Trophoblast cell (in vitro differentiated cells and primary cell): ENCODE results near the gene PBRM1.

Source experiments
- DNase-seq, 2 donors: peaks; one replicate each; pipeline ENCODE4 v3.0.0-alpha.2; 2016
- H2AFZ ChIP-seq: 2 replicates; pipeline ENCODE4 v1.6.1; 2013; ENCODE audit warnings: low read length, moderate library complexity, mild to moderate bottlenecking; ENCODE audit not compliant: insufficient read depth, poor library complexity
- H2AK5ac ChIP-seq: 2 replicates; pipeline ENCODE4 v1.6.1; 2013; ENCODE audit warnings: mild to moderate bottlenecking, low read length
- H2BK120ac ChIP-seq: 2 replicates; pipeline ENCODE4 v1.6.1; 2013; ENCODE audit warnings: low read length, mild to moderate bottlenecking, moderate library complexity; ENCODE audit not compliant: insufficient read depth, poor library complexity
- H2BK12ac ChIP-seq: 2 replicates; pipeline ENCODE4 v1.6.1; 2013; ENCODE audit warnings: mild to moderate bottlenecking, low read length, moderate library complexity
- H2BK5ac ChIP-seq: 2 replicates; pipeline ENCODE4 v1.6.1; 2013; ENCODE audit warnings: low read length, low read depth, moderate library complexity, mild to moderate bottlenecking; ENCODE audit not compliant: poor library complexity
- H3K14ac ChIP-seq: 2 replicates; pipeline ENCODE4 v1.6.1; 2013; ENCODE audit warnings: mild to moderate bottlenecking, low read length
- H3K18ac ChIP-seq: 2 replicates; pipeline ENCODE4 v1.6.1; 2013; ENCODE audit warnings: mild to moderate bottlenecking, low read length
- H3K23ac ChIP-seq: 2 replicates; pipeline ENCODE4 v1.6.1; 2013; ENCODE audit warnings: low read length
- H3K27ac ChIP-seq: 2 replicates; pipeline ENCODE4 v1.5.1; 2013; ENCODE audit warnings: low read depth, mild to moderate bottlenecking, inconsistent platforms, low read length, moderate library complexity
- H3K27me3 ChIP-seq: 2 replicates; pipeline ENCODE4 v1.6.1; 2013; ENCODE audit warnings: inconsistent platforms, mild to moderate bottlenecking, low read length, moderate library complexity; ENCODE audit not compliant: insufficient read depth
- H3K36me3 ChIP-seq, 2 experiments: 1 replicate in 1 of 2; 2 replicates in 1 of 2; pipeline ENCODE4 v1.6.1; 2013; ENCODE audit warnings: low read length in 2 of 2, mild to moderate bottlenecking in 2 of 2, moderate library complexity in 1 of 2; ENCODE audit not compliant: insufficient read depth in 2 of 2, control insufficient read depth in 1 of 2
- H3K4ac ChIP-seq: 2 replicates; pipeline ENCODE4 v1.6.1; 2013; ENCODE audit warnings: low read depth, mild to moderate bottlenecking, low read length, moderate library complexity
- H3K4me1 ChIP-seq, 2 experiments: 1 replicate in 1 of 2; 2 replicates in 1 of 2; pipeline ENCODE4 v1.6.1; 2013; ENCODE audit warnings: low read length in 2 of 2, mild to moderate bottlenecking in 2 of 2, moderate library complexity in 1 of 2; ENCODE audit not compliant: insufficient read depth in 2 of 2, control insufficient read depth in 1 of 2
- H3K4me2 ChIP-seq: 2 replicates; pipeline ENCODE4 v1.6.1; 2013; ENCODE audit warnings: inconsistent platforms, mild to moderate bottlenecking, low read length, moderate library complexity
- H3K4me3 ChIP-seq: 2 replicates; pipeline ENCODE4 v1.5.1; 2013; ENCODE audit warnings: mild to moderate bottlenecking, low read depth, low read length, inconsistent platforms
- H3K79me1 ChIP-seq: one replicate; pipeline ENCODE4 v1.6.1; 2013; ENCODE audit warnings: low read length
- H3K79me2 ChIP-seq: 2 replicates; pipeline ENCODE4 v1.6.1; 2013; ENCODE audit warnings: low read length, mild to moderate bottlenecking; ENCODE audit not compliant: control insufficient read depth, insufficient read depth, poor library complexity
- H3K9ac ChIP-seq: 2 replicates; pipeline ENCODE4 v1.6.1; 2013; ENCODE audit warnings: mild to moderate bottlenecking, low read length
- H3K9me3 ChIP-seq: 2 replicates; pipeline ENCODE4 v1.6.1; 2013; ENCODE audit warnings: low read depth, mild to moderate bottlenecking, control low read depth, inconsistent platforms, low read length; ENCODE audit not compliant: insufficient read depth
- H4K12ac ChIP-seq: 2 replicates; pipeline ENCODE4 v1.6.1; 2013; ENCODE audit warnings: low read depth, mild to moderate bottlenecking, low read length, moderate library complexity
- H4K8ac ChIP-seq: 2 replicates; pipeline ENCODE4 v1.6.1; 2013; ENCODE audit warnings: low read depth, mild to moderate bottlenecking, low read length, moderate library complexity
- H4K91ac ChIP-seq: one replicate; pipeline ENCODE4 v1.6.1; 2013; ENCODE audit warnings: low read depth, mild to moderate bottlenecking, low read length, moderate library complexity
- WGBS: extraction: QIAGEN DNeasy Blood & Tissue Kit; methylation state at CpG from one replicate; pipeline ENCODE4 v1.1.7; 2013; ENCODE audit warnings: missing lambda C conversion rate; ENCODE audit not compliant: insufficient read length, insufficient coverage; ENCODE audit errors: extremely low coverage; 5-methylcytosine and 5-hydroxymethylcytosine counted together

PBRM1 gene

GRCh38 chr3:52693071-52693470, 7.4 kb upstream of the PBRM1 start:
- no peak overlapping the region for H4K12ac ChIP-seq
- no peak overlapping the region for H3K4me3 ChIP-seq
- no peaks in the 10 kb centered on the region for H3K4me1 ChIP-seq
- H2BK5ac ChIP-seq = no peak overlapping the region
- no peak overlapping the region for H2BK120ac ChIP-seq
- no peak overlapping the region for H2AK5ac ChIP-seq
- no peak overlapping the region for H3K18ac ChIP-seq
- H3K36me3 ChIP-seq = peaks cover 25 to 70% of the 10 kb centered on the region in 2 experiments
- no peaks in the 10 kb centered on the region for H3K79me2 ChIP-seq
- H3K9me3 ChIP-seq = no peaks in the 10 kb centered on the region
- no peak overlapping the region for H4K8ac ChIP-seq
- no peak overlapping the region for H3K23ac ChIP-seq
- DNase-seq = peak; percentile 14 to 57
- no peaks in the 10 kb centered on the region for H3K79me1 ChIP-seq
- no peaks in the 10 kb centered on the region for H3K27me3 ChIP-seq
- no peak overlapping the region for H3K14ac ChIP-seq
- no peak overlapping the region for H4K91ac ChIP-seq
- H3K9ac ChIP-seq = no peak overlapping the region
- no peak overlapping the region for H3K4ac ChIP-seq
- no peak overlapping the region for H2BK12ac ChIP-seq
- no peak overlapping the region for H3K4me2 ChIP-seq
- no peak overlapping the region for H3K27ac ChIP-seq
- H2AFZ ChIP-seq = no peak overlapping the region

GRCh38 chr3:52690560-52690959, 4.8 kb upstream of the PBRM1 start:
- peaks cover 27 to 61% of the 10 kb centered on the region in 2 experiments for H3K36me3 ChIP-seq
- H3K9ac ChIP-seq = no peak overlapping the region
- H2AK5ac ChIP-seq = no peak overlapping the region
- H4K12ac ChIP-seq = no peak overlapping the region
- no peak overlapping the region for H3K18ac ChIP-seq
- H3K4me2 ChIP-seq = no peak overlapping the region
- no peak overlapping the region for H4K91ac ChIP-seq
- H2AFZ ChIP-seq = no peak overlapping the region
- H3K27me3 ChIP-seq = no peaks in the 10 kb centered on the region
- DNase-seq = no peak
- H3K4ac ChIP-seq = no peak overlapping the region
- H3K9me3 ChIP-seq = no peaks in the 10 kb centered on the region
- H3K14ac ChIP-seq = no peak overlapping the region
- no peak overlapping the region for H2BK5ac ChIP-seq
- WGBS = no CpG with 5 or more reads among the region's 2 CpGs
- no peak overlapping the region for H3K27ac ChIP-seq
- H2BK12ac ChIP-seq = no peak overlapping the region
- no peak overlapping the region for H2BK120ac ChIP-seq
- H3K4me3 ChIP-seq = no peak overlapping the region
- peaks cover 0 to 2% of the 10 kb centered on the region in 2 experiments for H3K4me1 ChIP-seq
- no peak overlapping the region for H4K8ac ChIP-seq
- H3K23ac ChIP-seq = no peak overlapping the region
- H3K79me1 ChIP-seq = peaks cover 6% of the 10 kb centered on the region
- H3K79me2 ChIP-seq = peaks cover 8% of the 10 kb centered on the region

- Histone ChIP-seq H3K27me3 (no peaks in the 10 kb centered on the region), H3K4me3 (no peak overlapping the region), H3K36me3 (peaks cover 27 to 53% of the 10 kb centered on the region in 2 experiments), H2AK5ac (no peak overlapping the region), H3K4me1 (peaks cover 0 to 2% of the 10 kb centered on the region in 2 experiments), H3K79me1 (peaks cover 7% of the 10 kb centered on the region), H3K4ac (no peak overlapping the region), H3K14ac (no peak overlapping the region), H4K12ac (no peak overlapping the region), H3K4me2 (no peak overlapping the region), H3K9ac (peak overlapping the region; percentile 63), H4K8ac (no peak overlapping the region), H3K79me2 (peaks cover 10% of the 10 kb centered on the region), H4K91ac (no peak overlapping the region), H2AFZ (no peak overlapping the region), H2BK5ac (no peak overlapping the region), H2BK120ac (no peak overlapping the region), H3K18ac (no peak overlapping the region), H3K9me3 (no peaks in the 10 kb centered on the region), H3K23ac (no peak overlapping the region), H2BK12ac (no peak overlapping the region), H3K27ac (no peak overlapping the region)
- WGBS = no CpG with 5 or more reads among the region's 3 CpGs
- no peak for DNase-seq
These were observed 3.4 kb upstream of the PBRM1 start for GRCh38 chr3:52689151-52689550.

- H3K18ac ChIP-seq = no peak overlapping the region
- DNase-seq = no peak
- H2BK12ac ChIP-seq = no peak overlapping the region
- H3K79me1 ChIP-seq = peaks cover 7% of the 10 kb centered on the region
- H3K9ac ChIP-seq = no peak overlapping the region
- H3K36me3 ChIP-seq = peaks cover 23 to 47% of the 10 kb centered on the region in 2 experiments
- no peak overlapping the region for H3K4ac ChIP-seq
- no peak overlapping the region for H3K14ac ChIP-seq
- H3K4me2 ChIP-seq = no peak overlapping the region
- peaks cover 13% of the 10 kb centered on the region for H3K79me2 ChIP-seq
- H2AK5ac ChIP-seq = no peak overlapping the region
- no peak overlapping the region for H2BK5ac ChIP-seq
- no peak overlapping the region for H3K23ac ChIP-seq
- H3K4me1 ChIP-seq = peaks cover 2 to 3% of the 10 kb centered on the region in 2 experiments
- no peak overlapping the region for H3K4me3 ChIP-seq
- H2AFZ ChIP-seq = no peak overlapping the region
- no peak overlapping the region for H2BK120ac ChIP-seq
- H3K9me3 ChIP-seq = no peaks in the 10 kb centered on the region
- H4K8ac ChIP-seq = no peak overlapping the region
- H3K27me3 ChIP-seq = no peaks in the 10 kb centered on the region
- no peak overlapping the region for H4K12ac ChIP-seq
- no peak overlapping the region for H4K91ac ChIP-seq
- WGBS = no CpG with 5 or more reads among the region's 6 CpGs
- H3K27ac ChIP-seq = no peak overlapping the region
These were observed 2.6 kb upstream of the PBRM1 start for GRCh38 chr3:52688266-52688665.
